AG09319 (cell line): Measurements from ENCODE around the gene SIK2.
A peak's percentile ranks its signal among the peaks of the same experiment; 100 is the strongest.

Source experiments
- DNase-seq: peaks from one replicate; pipeline ENCODE4 v3.0.0-alpha.2; 2010; ENCODE audit warnings: low read depth; ENCODE audit errors: extremely low read depth
- CTCF ChIP-seq: IDR thresholded peaks from 2 replicates; pipeline ENCODE4 v1.5.1; 2011; ENCODE audit warnings: low read depth, mild to moderate bottlenecking, inconsistent platforms, low read length, moderate library complexity

Gene SIK2

DNA sequence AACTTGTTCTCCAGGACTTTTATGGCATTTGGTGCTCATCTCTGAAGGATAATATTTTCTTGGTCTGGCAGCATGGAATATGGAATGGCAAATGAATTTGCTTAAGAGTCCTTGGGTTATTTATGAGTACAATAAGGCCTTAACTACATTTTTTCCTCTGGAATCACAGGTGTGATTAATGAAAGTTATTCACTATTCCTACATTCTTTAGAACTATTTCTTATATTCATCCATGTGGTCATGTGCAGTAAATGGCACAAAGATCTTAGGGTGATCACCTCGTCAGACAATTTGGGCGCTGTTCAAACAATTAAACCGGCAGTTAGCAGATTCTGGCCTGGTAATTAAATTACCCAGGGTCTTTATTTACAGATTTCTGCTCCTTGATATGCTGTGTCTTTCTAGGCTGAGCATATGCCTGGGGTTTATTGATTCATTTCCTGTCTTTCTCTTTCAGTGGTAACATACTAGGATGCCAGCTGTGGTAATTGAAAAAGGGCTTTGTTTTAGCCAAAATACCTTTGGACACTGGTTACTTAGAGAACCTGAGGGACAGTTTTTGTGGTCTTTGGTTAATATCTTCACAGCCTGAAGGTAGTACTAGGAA, 31.6 kb downstream of the SIK2 start:
- DNase-seq, result no peak
- no peak for TF ChIP-seq CTCF

GRCh38 chr11:111634981-111635705, 32.9 kb downstream of the SIK2 start:
- no peak for DNase-seq

DNA sequence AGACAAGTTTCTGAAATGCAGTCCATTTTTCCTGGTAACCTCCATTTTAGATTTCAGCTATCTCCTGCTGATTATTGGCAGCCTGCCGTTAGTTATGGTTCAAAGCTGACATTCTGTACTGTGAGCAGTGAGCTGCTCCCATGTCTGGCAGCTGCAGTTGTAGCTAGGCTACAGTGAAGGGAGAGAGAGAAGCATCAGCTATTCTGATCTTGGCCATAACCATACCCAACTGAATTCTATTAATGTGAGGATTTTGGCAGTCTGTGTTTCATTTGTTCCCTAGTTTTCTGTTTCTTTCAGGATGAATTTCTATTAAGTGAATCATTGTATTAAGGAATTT, 33.4 kb downstream of the SIK2 start:
- TF ChIP-seq CTCF, result no peak
- DNase-seq, result peak; percentile 62

More at GRCh38 chr11:111634981-111635705, 32.9 kb downstream of the SIK2 start:
- no peak for TF ChIP-seq CTCF

DNA sequence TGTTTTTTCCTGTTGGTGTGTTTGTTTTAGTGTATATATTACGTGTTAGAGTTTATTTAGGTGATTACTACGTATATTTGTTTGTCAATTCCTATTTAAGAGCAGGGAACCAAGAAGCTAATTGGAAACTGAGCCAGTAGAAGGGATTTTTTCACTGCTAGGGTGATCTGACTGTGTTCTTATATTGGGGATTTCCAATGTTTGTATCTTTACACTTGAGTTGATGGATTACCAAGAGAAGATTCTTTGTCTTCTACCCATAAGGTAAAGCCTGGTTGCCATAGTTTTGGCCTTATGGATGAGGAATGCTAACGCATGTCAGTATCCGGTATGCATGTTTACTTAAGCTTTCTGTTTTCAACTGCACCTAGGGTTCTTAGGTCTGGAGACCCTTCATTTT, 35.6 kb downstream of the SIK2 start:
- no peak for DNase-seq
- TF ChIP-seq CTCF, result no peak

DNA sequence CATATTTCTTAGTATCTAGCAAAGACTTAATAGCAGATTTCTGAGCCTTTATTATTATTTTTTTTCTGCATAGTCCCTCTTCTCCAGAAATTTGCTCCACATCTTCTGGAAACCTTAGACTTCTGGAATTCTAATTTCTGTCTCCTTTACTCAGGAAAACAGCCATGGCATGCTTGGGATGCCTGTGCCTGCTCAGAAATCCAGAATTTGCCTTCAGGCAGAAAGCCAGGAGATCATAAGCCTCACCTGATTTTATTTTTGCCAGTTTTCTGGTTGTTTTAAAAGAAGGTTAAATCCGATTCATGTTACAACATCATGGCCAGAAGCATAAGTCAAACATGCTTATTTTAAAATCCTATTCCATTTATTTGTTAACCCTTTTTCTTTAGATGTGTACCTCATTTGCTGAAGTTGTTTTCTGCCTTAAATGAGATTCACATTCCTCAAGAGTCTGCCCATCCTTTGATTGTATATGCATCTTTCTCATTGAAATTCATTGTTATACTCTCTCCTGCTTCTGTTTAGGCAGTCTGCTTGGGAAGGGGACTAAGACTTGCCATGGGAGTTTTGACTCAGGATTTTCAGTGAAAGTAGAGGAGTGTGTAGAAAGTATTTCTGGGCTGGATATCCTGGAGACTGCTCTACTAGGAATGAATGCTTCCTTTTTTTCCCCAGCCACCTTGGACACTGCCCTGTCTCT, 37.1 kb downstream of the SIK2 start:
- no peak for TF ChIP-seq CTCF
- no peak for DNase-seq

DNA sequence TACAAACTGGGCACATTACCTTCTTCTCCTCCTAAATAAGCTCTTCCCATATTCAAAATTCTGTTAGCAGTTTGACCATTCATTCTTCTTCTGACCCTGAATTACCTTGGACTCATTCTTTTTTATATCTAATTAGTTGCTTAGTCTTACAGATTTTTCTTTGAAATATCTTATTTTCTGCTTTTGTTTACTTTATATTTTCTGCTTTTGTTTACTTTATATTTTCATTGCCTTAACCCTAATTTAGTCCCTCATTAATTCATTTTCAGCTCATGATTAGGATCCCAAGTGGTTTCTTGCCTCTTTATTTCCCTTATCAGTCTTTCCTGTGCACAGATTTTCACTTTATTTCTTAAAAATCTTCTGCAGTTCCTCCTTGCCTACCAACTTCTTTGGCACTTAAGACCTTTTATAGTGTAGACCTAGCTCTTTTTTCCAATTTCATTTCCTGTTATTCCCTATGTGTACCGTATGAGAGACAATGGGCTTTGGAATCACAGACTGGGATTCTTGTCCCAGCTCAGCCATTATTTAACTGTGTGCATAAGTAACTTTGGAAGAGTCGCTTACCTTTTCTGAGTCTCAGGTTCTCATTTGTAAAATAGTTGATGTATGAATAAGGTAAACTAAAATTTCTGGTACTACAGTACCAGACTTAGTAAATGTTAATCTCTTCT, 39.2 kb downstream of the SIK2 start:
- no peak for TF ChIP-seq CTCF
- no peak for DNase-seq

DNA sequence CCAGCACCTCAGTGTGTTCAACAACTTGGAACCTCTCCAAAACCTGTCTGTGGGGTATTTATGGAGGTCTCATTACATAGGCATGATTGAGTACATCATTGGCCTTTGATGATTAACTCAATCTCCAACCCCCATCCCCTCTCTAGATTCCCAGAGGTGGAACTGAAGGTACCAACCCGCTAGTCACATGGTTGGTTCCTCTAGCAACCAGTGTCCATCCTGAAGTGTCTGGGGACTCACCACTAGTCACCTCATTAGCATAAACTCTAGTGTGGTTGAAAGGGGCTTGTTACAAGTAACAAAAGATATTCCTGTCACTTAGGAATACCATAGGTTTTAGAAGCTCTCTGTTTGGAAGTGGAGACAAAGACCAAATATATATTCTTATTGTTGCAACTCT, 40.3 kb downstream of the SIK2 start:
- no peak for DNase-seq
- TF ChIP-seq CTCF, result no peak
